Muscle of leg (tissue), 11 donors: ENCODE measurements around the gene RNF217. TPM values are rescaled to one million over a fixed set of nuclear protein-coding genes. Genes with fewer than 3 reads are reported as not detected.

Experiments used
- DNase-seq: peaks from one replicate; pipeline ENCODE4 v3.0.0; 2013
- H3K27ac ChIP-seq: one replicate; pipeline ENCODE4 v1.5.1; 2013; ENCODE audit warnings: mild to moderate bottlenecking, low read length, control low read depth
- H3K27me3 ChIP-seq: one replicate; pipeline ENCODE4 v1.6.1; 2013; ENCODE audit warnings: low read length; ENCODE audit not compliant: control insufficient read depth, insufficient read depth
- H3K36me3 ChIP-seq: one replicate; pipeline ENCODE4 v1.6.1; 2013; ENCODE audit warnings: low read length; ENCODE audit not compliant: control insufficient read depth, insufficient read depth
- H3K4me1 ChIP-seq: one replicate; pipeline ENCODE4 v1.6.1; 2013; ENCODE audit warnings: low read length; ENCODE audit not compliant: control insufficient read depth, insufficient read depth
- H3K4me3 ChIP-seq: one replicate; pipeline ENCODE4 v1.5.1; 2013; ENCODE audit warnings: low read length, control low read depth
- H3K9me3 ChIP-seq: replicated peaks from 2 replicates; pipeline ENCODE4 v1.6.1; 2013; ENCODE audit warnings: low read depth, low read length; ENCODE audit not compliant: control insufficient read depth
- WGBS: methylation state at CpG from one replicate; pipeline ENCODE4 v1.1.5; 2013; ENCODE audit warnings: missing lambda C conversion rate; ENCODE audit not compliant: insufficient coverage; 5-methylcytosine and 5-hydroxymethylcytosine counted together
- polyA plus RNA-seq, 8 donors: library from polyadenylated mRNA; unstranded; fragments of 120-200 nt; gene quantifications; one replicate each; pipeline versions ENCODE4 v1.2.1 to v1.2.3, GENCODE V29; 2013; ENCODE audit warnings: inconsistent platforms in 1 of 8, low replicate concordance in 1 of 8; ENCODE audit not compliant: insufficient read length in 8 of 8, insufficient read depth in 1 of 8
- total RNA-seq: library from RNA; stranded (reverse); fragments of 120-200 nt; gene quantifications from one replicate; pipeline ENCODE4 v1.2.4, GENCODE V29; 2013

RNF217 gene
- total and polyA plus RNA-seq, 9 donors, result 28.6 to 54.9 (median 35.8) TPM

GRCh38 chr6:125136378-125136777 is 174.1 kb downstream of the RNF217 start:
- Histone ChIP-seq H3K4me3 (no peak overlapping the region), H3K36me3 (no peaks in the 10 kb centered on the region), H3K27me3 (no peaks in the 10 kb centered on the region), H3K27ac (no peak overlapping the region), H3K4me1 (no peaks in the 10 kb centered on the region), H3K9me3 (no peaks in the 10 kb centered on the region)
- no CpG with 5 or more reads among the region's 3 CpGs for WGBS
- no peak for DNase-seq

- H3K36me3 ChIP-seq, result no peaks in the 10 kb centered on the region
- no peaks in the 10 kb centered on the region for H3K9me3 ChIP-seq
- DNase-seq, result no peak
- H3K4me3 ChIP-seq, result no peak overlapping the region
- H3K4me1 ChIP-seq, result no peaks in the 10 kb centered on the region
- H3K27ac ChIP-seq, result no peak overlapping the region
- no peaks in the 10 kb centered on the region for H3K27me3 ChIP-seq
- WGBS, result no CpG with 5 or more reads among the region's 2 CpGs
Observed at GRCh38 chr6:125138083-125138482, 175.8 kb downstream of the RNF217 start.

GRCh38 chr6:125140808-125141207 is 178.6 kb downstream of the RNF217 start:
- DNase-seq, result no peak
- H3K4me1 ChIP-seq, result no peaks in the 10 kb centered on the region
- no peak overlapping the region for H3K4me3 ChIP-seq
- H3K27ac ChIP-seq, result no peak overlapping the region
- no peaks in the 10 kb centered on the region for H3K36me3 ChIP-seq
- no peaks in the 10 kb centered on the region for H3K27me3 ChIP-seq
- no peaks in the 10 kb centered on the region for H3K9me3 ChIP-seq

Other genes with a start within 250 kb of the RNF217 start
- 39.8 TPM for gene TPD52L1, start 191.3 kb downstream of the RNF217 start, total RNA-seq
- 10 to 100 TPM; 31.9 to 71.0 (median 43.1) TPM for gene TPD52L1, start 191.3 kb downstream of the RNF217 start, polyA plus RNA-seq